Measurements from ENCODE around the gene BLOC1S1.

The BLOC1S1 gene

DNA sequence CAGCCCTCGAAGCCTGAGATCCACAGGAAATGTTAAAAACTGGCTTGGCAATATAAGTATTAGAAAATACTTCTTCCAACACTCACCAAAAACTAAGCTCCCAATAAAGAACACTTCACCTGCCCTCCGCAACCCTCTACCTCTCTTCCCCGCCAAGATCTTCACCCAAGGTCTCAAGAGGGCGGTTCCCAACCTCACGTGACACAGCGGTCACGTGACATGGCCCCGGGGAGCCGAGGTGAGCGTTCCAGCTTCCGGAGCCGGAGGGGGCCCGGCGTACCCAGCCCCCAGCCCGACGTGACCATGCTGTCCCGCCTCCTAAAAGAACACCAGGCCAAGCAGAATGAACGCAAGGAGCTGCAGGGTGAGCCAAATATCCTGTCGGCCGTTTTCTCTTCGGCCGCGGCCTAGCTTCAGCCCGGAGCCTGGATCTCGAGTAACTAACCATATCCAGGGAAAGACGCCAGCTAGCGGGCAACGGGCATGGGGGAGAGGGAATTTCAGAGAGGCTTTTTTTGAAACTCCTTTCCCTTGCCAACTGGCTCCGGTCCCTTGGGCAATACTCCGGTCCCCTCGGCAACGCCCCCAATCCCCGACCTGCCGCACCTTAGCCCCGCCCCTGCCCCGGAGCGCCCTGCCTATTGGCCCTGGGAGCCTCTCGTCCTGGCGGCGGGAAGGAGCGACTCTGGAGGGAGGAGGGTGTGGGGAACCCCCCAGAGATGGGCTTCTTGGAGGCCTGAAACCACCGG is at the start of gene BLOC1S1:
Gene BLOC1S1, plus strand, starts transcription at position 214 of the 749 bp plus-strand sequence. Its CDS starts 6 bp downstream, at position 220.
- peak; percentile 84 for DNase-seq (ENCODE audit: low read depth)

DNA sequence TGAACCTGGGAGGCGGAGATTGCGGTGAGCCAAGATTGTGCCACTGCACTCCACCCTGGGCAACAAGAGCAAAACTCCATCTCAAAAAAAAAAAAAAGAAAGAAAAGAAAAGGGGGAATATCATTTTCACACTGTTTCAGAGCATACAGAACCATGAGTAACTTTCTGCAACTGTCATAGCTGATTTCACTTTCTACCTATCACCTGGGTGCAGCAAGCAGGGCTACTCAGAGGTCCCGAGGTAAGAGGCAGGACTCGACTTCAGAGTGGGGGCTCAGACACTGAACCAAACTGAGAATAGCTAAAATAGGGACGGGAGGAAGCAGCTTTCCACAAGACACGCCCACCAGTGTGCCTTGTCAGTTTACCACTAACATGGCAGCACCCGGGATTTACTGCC is 49.3 kb upstream of the BLOC1S1 start:
- DNase-seq (ENCODE audit: low read depth) = no peak

DNA sequence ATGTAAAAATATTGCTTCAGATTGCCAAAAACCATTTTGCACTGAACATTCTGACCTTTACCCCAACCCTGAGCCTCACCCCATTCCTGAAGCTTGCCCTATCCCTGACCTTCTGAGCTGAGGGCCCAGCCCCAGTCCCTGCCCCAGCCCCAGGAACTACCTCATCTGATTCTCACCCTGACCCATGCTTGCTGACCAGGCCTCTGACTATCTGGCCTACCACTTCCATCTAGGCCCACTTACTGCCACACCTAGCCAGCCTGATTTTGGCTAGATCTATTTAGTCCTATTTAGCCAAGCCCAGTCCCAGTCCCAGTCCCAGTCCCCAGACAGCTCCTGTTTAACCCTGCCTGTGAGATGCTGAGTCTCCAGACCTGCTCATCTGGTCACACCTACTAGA is 45.6 kb upstream of the BLOC1S1 start:
- no peak for DNase-seq (ENCODE audit: low read depth)

DNA sequence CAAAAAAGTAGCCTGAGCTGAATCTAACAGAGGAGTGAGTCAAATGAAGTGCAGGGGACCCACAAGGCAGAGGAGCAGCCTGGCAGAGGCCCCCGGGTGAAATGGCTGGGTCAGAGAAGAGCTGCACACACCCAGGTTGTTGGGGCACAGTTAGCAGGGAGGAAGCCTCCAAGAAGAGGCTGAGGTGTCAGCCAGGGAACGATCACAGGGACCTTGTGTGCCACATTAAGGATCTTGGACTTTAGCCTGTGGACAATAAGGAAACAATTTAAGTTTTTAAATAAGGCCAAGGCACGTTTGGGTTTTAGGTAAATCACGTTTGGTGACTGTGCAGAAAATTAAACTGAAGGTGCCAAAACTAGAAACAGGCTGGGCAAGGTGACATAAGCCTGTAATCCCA is 44.1 kb upstream of the BLOC1S1 start:
- no peak for DNase-seq (ENCODE audit: low read depth)

DNA sequence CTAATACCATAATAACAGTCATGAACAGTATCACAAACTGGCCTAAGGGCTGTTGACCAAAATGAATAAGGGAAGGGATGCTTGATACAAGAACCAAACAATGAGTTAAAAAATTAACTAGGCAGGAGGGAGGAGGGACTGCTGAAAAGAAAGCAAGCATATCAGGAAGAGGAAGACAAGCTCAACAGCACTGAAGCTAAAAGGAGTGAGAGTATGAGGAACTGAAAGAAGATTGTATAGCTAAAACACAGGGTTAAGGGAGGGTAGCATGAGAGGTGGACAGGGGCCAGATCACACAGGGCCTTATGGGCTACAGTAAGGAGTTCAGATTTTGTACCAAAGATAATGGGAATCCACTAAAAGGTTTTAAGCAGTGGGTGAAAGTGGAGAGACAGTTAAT is 42.2 kb upstream of the BLOC1S1 start:
- DNase-seq (ENCODE audit: low read depth) = no peak

DNA sequence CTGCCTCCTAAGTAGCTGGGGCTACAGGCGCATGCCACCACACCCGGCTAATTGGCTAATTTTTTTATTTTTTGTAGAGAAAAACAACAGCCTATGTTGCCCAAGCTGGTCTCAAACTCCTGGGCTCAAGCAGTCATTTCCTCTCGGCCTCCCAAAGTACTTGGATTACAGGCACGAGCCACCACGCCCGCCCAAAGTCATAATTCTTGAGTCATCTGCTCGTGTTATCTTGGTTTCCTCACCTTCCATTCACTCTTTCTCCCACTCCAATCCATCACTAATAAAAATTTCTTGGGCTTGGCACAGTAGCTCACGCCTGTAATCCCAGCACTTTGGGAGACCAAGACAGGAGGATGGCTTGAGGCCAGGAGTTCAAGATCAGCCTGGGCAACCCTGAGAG is 40.2 kb upstream of the BLOC1S1 start:
- no peak for DNase-seq (ENCODE audit: low read depth)

DNA sequence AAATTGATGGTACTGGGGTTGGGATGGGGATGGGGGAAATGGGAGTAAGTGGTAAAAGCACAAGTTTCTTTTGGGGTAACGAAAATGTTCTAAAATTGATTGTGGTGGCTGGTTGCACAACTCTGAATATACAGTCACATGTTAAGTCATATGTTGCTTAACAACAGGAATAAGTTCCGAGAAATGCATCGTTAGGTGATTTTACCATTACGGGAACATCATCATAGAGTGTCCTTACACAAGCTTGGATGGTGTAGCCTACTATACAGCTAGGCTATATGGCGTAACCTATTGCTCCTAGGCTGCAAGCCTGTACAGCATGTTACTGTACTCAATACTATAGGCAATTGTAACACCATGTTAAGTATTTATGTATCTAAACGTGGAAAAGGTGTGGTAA is 39.1 kb upstream of the BLOC1S1 start:
- DNase-seq (ENCODE audit: low read depth) = no peak

DNA sequence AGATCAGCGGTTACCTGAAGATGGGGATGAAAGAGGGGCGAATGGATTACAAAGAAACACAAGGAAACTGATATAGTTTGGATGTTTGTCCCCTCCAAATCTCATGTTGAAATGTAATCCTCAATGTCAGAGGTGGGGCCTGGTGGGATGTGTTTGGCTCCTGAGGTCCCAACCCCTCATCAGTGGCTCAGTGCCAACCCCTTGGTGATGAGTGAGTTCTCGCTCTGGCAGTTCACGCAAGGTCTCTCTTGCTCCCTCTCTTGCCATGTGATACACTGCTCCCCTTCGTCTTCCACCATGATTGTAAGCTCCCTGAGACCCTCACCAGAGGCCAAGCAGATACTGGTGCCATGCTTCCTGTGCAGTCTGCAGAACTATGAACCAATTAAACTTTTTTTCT is 36.2 kb upstream of the BLOC1S1 start:
- no peak for DNase-seq (ENCODE audit: low read depth)

DNA sequence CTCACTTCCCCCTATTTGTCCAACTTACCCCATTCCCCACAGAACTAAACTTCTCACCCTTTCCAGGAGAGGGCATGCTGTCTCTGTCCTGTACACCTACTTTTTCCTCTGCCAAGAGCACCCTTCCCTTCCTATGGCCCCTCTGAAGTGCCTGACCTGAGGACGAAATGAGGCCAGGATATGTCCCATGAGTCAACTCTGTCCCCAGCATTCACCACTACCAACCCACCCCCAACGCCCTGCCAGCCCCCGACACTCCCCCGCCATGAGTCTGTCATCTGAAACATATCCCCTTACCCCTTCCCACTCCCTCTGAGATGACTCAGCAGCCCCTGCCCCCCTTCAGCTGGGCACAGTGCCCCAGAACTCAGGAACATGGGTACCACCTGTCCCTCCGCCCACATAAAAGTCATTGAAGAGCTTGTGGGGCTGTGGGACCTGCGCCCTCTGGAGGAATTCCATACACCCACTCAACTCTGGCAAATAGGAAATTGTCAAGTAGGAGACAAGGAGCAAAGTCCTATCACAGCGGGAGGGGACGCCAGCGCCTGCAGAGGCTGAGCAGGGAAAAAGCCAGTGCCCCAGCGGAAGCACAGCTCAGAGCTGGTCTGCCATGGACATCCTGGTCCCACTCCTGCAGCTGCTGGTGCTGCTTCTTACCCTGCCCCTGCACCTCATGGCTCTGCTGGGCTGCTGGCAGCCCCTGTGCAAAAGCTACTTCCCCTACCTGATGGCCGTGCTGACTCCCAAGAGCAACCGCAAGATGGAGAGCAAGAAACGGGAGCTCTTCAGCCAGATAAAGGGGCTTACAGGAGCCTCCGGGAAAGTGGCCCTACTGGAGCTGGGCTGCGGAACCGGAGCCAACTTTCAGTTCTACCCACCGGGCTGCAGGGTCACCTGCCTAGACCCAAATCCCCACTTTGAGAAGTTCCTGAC is 34.4 kb upstream of the BLOC1S1 start:
- DNase-seq (ENCODE audit: low read depth) = no peak

DNA sequence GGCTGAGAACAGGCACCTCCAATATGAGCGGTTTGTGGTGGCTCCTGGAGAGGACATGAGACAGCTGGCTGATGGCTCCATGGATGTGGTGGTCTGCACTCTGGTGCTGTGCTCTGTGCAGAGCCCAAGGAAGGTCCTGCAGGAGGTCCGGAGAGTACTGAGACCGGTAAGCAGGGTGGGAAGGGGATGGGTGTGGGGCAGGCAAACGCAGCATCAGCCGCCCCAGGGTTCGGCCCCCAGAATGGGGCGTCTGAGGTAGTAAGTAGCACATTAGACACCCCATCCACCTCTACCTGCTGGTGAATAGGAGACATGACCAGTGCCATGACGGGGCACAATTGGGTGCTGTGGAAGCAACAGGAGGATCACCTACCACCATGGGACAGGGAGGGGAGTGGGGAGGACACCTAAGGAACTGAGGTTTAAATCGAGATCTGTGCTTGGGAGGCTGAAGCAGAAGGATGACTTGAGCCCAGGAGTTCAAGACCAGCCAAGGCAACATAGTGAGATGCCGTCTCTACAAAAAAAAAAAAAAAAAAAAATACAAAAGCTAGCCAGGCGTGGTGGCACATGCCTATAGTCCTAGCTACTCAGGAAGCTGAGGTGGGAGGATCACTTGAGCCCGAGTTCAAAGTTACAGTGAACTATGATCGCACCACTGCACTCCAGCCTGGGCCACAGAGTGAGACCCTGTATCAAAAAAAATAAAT is 33.6 kb upstream of the BLOC1S1 start:
- DNase-seq (ENCODE audit: low read depth) = no peak

DNA sequence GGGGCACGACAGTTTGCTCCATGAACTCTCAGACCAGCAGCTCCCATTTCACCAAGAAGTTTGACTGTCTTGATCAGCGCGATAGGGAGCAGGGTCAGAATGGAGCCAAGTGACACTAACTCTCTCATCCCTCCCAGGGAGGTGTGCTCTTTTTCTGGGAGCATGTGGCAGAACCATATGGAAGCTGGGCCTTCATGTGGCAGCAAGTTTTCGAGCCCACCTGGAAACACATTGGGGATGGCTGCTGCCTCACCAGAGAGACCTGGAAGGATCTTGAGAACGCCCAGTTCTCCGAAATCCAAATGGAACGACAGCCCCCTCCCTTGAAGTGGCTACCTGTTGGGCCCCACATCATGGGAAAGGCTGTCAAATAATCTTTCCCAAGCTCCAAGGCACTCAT is 32.2 kb upstream of the BLOC1S1 start:
- DNase-seq (ENCODE audit: low read depth) = no peak

DNA sequence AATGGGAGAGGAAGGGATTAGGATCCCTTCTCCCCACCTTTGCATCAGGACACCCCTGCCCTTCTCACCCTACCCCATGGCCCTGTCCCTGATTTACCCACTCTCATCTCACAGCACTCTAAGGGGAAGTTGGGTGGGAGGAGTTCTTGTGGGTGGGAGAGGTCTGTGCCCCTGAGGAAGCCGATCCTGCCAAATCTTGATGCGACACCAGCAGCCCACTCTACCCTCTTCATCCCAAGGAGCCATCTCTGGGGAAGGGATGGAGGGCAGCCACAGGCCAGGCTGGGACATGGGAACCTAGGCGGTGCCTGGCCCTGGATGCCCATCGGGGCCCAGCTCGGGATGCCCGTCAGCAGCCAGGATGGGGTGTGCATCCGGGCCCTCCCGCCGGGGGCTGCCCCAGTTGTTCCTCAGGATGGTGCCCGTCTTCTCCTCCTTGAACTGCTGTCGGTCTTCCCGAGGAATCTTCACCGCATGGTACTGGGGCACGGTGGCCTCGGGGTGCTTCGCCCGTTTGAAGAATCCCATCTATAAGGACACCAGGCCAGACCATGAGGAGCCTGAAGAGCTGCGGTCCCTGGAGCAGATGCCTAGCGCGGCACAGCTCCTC is 31.0 kb upstream of the BLOC1S1 start:
- no peak for DNase-seq (ENCODE audit: low read depth)

DNA sequence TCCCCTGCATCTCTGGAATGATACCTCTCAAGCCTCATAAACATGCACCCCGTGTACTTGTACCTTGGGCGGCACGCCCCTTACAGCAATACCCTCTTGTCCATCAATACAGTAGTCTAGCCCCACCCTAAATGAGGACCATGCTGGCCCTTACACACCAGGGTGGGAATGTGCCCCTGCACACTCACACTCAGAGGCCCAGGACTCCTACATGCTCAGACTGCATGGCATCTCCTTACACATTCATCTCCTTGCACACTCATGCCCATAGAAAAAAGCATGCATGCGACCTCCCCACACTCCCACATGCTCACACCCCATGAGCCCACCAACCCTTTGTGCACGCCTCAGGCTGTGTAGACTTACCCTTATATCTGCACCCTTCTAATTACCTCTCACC is 30.2 kb upstream of the BLOC1S1 start:
- no peak for DNase-seq (ENCODE audit: low read depth)

DNA sequence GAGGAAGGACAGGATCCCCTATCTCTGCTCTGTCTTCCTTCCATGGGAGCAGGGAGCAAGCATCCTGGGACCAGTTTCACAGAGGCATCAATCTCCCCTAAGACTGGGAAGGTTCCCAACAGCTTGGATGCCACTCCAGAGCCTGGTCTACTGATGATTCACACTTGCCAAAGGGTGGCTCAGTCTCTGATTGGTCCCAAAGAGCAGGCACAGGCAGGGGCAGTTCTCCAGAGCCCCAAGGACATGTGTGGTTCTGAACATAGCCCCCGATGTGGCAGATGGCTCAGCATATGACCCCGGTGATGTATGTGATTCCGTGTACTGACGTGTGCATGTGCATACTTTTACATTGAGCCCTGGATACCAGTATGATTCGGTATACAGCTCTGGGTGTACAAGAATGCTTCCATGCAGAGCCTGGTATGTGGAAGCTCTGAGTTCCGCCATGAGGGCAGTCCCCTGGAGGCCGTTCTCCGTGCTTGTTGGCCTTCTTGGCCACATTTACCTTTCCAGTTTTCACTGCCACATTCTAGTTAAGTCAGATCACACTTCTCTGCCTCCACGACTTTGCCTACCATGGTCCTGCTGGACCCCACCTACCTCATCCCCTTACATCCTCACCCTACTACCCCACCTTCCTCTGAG is 29.4 kb upstream of the BLOC1S1 start:
- DNase-seq (ENCODE audit: low read depth) = no peak

DNA sequence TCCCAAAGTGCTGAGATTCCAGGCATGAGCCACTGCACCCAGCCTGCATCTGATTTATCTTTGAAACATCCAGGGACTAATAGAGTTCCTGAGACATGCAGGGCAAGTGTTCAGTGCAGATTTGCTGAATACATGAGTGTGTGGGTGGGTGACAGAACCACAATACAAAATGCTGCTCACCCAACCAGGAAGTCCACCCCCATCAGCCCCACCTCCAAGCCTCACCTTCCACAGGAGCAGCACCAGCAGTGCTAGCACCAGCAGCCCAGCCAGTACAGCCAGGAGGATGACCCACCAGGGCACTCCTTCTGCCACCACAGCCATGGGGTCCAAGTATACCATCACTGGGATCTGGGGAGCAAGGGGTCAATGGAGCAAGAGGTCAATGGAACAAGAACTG is 28.1 kb upstream of the BLOC1S1 start:
- DNase-seq (ENCODE audit: low read depth) = no peak

DNA sequence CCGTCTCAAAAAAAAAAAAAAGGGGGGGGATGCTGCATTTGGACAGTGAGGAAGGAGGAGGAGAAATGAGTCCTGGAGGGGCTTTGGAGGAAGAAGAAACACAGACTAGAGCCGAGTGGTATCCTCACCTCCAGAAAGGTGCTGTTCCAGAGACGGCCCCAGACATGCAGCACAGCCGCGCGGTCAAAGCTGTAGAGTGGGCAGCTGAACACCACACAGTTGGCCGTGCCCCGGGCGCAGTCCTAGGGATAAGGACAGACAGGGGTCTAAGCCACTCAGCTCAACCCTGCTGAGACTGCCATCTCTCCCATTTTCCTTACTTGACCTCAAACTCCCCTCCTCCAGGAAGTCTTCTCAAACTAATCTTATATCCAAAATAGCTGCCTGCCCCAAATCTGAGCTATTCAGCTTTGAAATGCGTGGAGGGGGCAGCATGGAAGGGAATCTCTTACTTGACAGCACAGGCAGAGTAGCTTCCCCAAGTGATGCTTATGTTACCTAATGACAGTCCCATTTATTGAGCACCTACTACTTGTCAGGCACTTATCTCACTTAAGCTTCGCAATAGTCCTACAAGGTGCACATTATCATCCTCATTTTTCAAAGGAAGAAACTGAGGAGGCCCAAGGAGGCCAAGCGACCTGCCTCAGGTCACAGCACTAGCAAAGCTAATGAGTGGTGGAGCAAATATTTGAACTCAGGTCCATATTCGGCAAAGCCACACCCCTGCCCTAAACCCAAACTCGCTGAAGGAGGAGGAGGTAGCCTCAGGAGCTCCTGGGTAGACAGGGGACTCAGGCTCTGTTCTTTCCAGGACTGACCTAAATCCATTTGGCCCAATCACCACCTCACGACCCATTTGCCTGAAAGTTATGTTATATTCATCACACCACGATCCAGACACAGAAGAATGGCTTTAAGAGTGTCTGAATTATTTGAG is 26.9 kb upstream of the BLOC1S1 start:
- DNase-seq (ENCODE audit: low read depth) = no peak

DNA sequence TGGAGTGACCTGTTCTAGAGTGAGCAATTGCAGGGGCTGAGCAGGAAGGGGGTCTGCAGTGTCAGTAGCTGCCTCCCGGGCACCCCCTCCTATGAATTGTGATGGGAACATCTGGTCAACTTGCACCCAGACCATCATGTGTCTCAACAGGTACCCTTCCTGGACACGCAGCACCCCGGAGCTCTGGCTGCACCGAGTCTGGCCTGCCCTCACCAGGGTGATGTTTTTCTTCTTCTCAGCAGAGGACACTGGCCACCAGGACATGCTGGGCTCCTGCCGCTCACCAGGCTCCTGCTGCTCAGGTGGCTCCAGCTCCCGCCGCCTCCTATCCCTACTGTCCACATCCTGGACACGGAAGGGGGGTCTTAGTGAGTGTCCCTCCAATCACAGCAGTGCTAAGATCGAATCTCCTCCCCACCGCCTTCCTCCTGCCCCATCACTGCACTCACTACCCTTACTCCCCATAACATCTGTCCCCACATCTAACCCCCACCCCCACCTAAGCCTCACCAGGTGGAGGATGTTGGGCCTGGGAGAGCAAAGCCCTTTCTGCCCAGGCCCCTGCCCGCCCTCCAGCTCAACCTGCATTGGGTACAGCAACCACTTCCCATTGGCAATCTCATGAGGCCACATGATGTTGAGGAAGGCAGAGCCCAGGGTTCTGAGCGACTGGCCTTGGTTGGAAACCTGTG is 23.1 kb upstream of the BLOC1S1 start:
- DNase-seq (ENCODE audit: low read depth) = no peak

DNA sequence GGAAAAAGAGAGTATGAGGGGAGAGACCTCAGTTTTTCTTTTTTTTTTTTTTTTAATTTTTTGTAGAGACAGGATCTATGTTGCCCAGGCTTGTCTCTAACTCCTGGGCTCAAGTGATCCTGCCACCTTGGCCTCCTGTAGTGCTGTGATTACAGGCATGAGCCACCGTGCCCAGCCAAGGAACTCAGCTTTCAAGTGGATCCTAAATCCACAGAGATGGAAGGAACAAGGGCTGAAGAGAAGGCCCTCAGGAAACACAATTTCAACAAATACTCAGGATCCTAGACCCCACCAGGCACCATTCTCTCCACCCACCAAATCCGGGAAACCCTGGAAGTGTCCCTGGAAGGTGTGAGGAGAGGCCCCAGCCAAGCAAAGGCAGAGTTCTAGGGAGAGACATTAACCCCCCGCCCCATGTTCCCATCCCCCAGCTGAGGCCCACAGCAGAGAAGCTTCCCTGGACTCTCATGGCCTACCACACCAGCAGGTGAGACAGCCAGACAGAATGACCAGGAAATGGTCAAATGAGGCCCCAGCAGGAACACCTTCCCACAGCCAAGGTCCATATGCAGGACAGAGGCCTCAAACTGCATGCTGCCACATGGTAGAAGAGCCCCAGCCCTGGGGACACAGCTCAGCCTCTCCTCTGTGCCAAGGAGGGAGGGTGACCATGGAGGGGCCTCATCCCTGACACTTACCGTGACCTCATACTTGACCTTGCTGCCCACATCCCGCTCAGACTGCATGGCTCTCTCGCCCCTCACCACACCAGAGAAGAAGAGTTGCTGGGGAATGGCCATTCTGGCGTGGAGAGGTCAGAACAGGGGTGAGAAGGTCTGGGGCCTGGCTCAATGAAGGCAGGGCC is 22.3 kb upstream of the BLOC1S1 start:
- DNase-seq (ENCODE audit: low read depth) = no peak

DNA sequence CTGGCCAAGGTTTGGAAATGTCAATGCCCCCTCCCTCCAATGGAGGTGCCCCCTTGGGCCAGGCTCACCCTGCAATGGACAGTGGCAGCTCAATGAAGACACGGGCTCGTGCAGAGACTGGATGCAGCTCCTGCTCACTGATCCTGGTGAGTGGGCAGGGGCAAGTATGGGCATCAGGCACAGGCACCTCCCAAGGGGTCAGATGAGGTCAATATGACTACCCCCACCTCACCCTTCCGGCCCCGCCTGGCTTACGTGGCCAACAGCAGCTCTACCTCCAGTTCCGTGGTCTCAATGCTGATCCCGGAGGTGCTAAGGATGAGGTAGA is 21.7 kb upstream of the BLOC1S1 start:
- DNase-seq (ENCODE audit: low read depth) = no peak
